HL-60 (cell line): ENCODE data around the gene DCXR.
A peak's percentile ranks its signal among the peaks of the same experiment; 100 is the strongest.

Source experiments
- DNase-seq, 2 experiments: peaks; one replicate each; pipeline ENCODE4 v3.0.0-alpha.2; 2010 to 2020; ENCODE audit warnings: low read depth in 1 of 2, low spot score in 1 of 2
- H3K27ac ChIP-seq: fragments of 250-450 bp; sonication (Bioruptor Pico); replicated peaks from 2 replicates; pipeline ENCODE4 v1.5.1; 2020; ENCODE audit warnings: mild to moderate bottlenecking, moderate library complexity
- H3K27me3 ChIP-seq: fragments of 250-450 bp; sonication (Bioruptor Pico); 2 replicates; pipeline ENCODE4 v1.5.1; 2021; ENCODE audit warnings: mild to moderate bottlenecking, moderate library complexity; ENCODE audit not compliant: insufficient read depth, poor library complexity, severe bottlenecking
- H3K4me3 ChIP-seq: replicated peaks from 2 replicates; pipeline ENCODE4 v1.5.1; 2011; ENCODE audit warnings: mild to moderate bottlenecking, control low read depth, low read length; ENCODE audit not compliant: insufficient read depth
- GABPA ChIP-seq: IDR thresholded peaks from 2 replicates; pipeline ENCODE4 v1.6.1; 2012; ENCODE audit warnings: low read depth
- POLR2AphosphoS5 ChIP-seq: IDR thresholded peaks from 2 replicates; pipeline ENCODE4 v1.6.1; 2012; ENCODE audit warnings: low read depth
- SPI1 ChIP-seq: IDR thresholded peaks from 2 replicates; pipeline ENCODE4 v1.6.1; 2012; ENCODE audit warnings: low read depth, mild to moderate bottlenecking, borderline replicate concordance
- TF ChIP-seq, protein P1 (sequence below): IDR thresholded peaks from 2 replicates; pipeline ENCODE4 v1.6.1; 2012; ENCODE audit warnings: low read depth; ENCODE audit not compliant: insufficient replicate concordance
- TF ChIP-seq, protein P2 (sequence below): IDR thresholded peaks from one replicate; pipeline ENCODE4 v1.5.1; 2011; ENCODE audit warnings: low read length, control low read depth, inconsistent platforms; ENCODE audit not compliant: insufficient read depth

Gene DCXR

DNA sequence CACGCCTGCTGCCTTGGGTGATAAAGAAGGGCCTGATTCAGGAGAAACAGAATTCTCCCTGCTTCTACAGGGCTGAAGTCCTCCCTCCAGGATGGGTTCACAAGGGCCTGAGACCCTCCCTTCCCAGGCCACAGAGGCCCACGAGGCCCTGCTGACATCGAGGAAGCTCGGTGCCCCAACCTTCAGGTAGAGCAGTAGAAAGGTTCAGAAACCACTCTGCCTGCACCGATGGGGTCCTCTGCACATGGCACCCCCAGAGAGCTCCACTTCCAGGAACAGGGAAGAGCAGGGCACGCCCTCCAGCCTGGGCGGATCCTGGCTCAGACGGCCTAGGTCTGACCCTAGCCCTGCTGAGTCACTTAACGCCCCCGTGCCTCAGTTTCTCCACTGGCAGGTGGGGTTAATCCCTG lies 15.6 kb downstream of the DCXR start:
- H3K27me3 ChIP-seq = no peaks in the 10 kb centered on the region
- peak overlapping the region; percentile 88 for H3K27ac ChIP-seq
- peak in 1 of 2 experiments; percentile 41 for DNase-seq
- TF ChIP-seq, protein P1, sequence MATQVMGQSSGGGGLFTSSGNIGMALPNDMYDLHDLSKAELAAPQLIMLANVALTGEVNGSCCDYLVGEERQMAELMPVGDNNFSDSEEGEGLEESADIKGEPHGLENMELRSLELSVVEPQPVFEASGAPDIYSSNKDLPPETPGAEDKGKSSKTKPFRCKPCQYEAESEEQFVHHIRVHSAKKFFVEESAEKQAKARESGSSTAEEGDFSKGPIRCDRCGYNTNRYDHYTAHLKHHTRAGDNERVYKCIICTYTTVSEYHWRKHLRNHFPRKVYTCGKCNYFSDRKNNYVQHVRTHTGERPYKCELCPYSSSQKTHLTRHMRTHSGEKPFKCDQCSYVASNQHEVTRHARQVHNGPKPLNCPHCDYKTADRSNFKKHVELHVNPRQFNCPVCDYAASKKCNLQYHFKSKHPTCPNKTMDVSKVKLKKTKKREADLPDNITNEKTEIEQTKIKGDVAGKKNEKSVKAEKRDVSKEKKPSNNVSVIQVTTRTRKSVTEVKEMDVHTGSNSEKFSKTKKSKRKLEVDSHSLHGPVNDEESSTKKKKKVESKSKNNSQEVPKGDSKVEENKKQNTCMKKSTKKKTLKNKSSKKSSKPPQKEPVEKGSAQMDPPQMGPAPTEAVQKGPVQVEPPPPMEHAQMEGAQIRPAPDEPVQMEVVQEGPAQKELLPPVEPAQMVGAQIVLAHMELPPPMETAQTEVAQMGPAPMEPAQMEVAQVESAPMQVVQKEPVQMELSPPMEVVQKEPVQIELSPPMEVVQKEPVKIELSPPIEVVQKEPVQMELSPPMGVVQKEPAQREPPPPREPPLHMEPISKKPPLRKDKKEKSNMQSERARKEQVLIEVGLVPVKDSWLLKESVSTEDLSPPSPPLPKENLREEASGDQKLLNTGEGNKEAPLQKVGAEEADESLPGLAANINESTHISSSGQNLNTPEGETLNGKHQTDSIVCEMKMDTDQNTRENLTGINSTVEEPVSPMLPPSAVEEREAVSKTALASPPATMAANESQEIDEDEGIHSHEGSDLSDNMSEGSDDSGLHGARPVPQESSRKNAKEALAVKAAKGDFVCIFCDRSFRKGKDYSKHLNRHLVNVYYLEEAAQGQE = no peak
- TF ChIP-seq SPI1 (no peak), POLR2AphosphoS5 (no peak), GABPA (no peak)
- TF ChIP-seq, protein P2, sequence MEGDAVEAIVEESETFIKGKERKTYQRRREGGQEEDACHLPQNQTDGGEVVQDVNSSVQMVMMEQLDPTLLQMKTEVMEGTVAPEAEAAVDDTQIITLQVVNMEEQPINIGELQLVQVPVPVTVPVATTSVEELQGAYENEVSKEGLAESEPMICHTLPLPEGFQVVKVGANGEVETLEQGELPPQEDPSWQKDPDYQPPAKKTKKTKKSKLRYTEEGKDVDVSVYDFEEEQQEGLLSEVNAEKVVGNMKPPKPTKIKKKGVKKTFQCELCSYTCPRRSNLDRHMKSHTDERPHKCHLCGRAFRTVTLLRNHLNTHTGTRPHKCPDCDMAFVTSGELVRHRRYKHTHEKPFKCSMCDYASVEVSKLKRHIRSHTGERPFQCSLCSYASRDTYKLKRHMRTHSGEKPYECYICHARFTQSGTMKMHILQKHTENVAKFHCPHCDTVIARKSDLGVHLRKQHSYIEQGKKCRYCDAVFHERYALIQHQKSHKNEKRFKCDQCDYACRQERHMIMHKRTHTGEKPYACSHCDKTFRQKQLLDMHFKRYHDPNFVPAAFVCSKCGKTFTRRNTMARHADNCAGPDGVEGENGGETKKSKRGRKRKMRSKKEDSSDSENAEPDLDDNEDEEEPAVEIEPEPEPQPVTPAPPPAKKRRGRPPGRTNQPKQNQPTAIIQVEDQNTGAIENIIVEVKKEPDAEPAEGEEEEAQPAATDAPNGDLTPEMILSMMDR = no peak
- peak overlapping the region; percentile 79 for H3K4me3 ChIP-seq

DNA sequence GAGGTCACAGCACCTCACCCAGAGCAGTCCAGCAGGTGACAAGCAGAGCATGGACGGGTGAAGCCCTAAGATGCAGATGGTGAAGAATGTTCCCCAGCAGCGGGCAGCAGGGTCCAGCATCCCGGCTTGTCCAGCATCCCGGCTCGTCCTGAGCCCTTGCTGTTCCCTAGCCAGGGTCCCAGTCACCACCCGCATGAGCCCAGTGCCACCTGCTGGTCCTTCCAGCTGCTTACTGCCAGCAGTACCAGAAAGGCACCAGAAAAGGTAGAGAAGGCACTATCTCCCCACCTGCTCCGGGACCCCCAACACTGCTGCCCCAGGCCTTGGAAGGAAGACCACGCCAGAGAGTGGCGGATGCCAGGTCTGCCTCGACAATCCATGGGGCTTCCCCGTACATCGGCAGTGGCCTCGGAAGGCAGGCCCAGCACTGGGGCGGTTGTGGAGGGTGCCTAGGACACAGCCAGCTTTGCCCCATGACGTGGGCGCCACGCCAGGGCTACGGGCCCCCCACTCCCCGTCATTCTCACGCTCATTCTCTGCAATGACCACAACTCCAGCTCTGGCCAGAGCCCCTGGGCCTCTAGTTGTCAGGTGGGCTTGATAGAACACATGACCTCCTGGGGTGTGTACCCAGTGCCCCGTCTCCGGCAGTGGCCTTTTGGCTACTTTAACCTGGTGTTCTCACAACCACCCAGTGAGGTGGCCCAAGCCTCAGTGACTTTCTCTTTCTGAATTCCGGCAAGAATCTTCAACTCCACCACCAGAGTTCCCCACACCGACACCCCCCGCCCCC lies 16.2 kb downstream of the DCXR start:
- DNase-seq = peak in 1 of 2 experiments; percentile 75
- no peak for TF ChIP-seq SPI1
- TF ChIP-seq GABPA = no peak
- no peak for TF ChIP-seq POLR2AphosphoS5
- TF ChIP-seq, protein P1 = no peak
- TF ChIP-seq, protein P2 = peak; percentile 84
- no peaks in the 10 kb centered on the region for H3K27me3 ChIP-seq
- peak overlapping the region; percentile 79 for H3K4me3 ChIP-seq
- H3K27ac ChIP-seq = peak overlapping the region; percentile 88

GRCh38 chr17:82020572-82021106 lies 16.9 kb downstream of the DCXR start:
- H3K4me3 ChIP-seq = no peak overlapping the region
- DNase-seq = no peak
- no peaks in the 10 kb centered on the region for H3K27me3 ChIP-seq
- H3K27ac ChIP-seq = no peak overlapping the region
- TF ChIP-seq, protein P1 = no peak
- TF ChIP-seq SPI1 = no peak
- no peak for TF ChIP-seq POLR2AphosphoS5
- no peak for TF ChIP-seq GABPA
- TF ChIP-seq, protein P2 = no peak
